Activated B cell treated with CpG ODN at 0.5 μM for 24 hours (primary cell): ENCODE data around the gene ODAD2. TPM values are rescaled to one million over a fixed set of nuclear protein-coding genes. Genes with fewer than 3 reads are reported as not detected.

ENCODE experiments used
- ATAC-seq: fragments of 200-7000 bp; cut with Tn5 transposase; one replicate; pipeline ENCODE4 v1.10.0; 2021; ENCODE audit warnings: low read depth, mild to moderate bottlenecking, moderate library complexity
- CTCF ChIA-PET: fragments of 350-600 bp; sonication (Branson Sonifier 250); formaldehyde crosslinking; loops from one replicate; lab custom pipeline; 2021; ENCODE audit warnings: antibody characterized with exemption; lab: Charles Lee
- POLR2A ChIA-PET: fragments of 350-600 bp; sonication (Branson Sonifier 250); formaldehyde crosslinking; loops from one replicate; lab custom pipeline; 2021; ENCODE audit warnings: antibody characterized with exemption; lab: Charles Lee
- DNase-seq: peaks from one replicate; pipeline ENCODE4 v3.0.0; 2022
- H3K27ac Mint-ChIP-seq: one replicate; pipeline ENCODE4 v1.8.0; 2020; ENCODE audit warnings: mixed read lengths
- H3K27me3 Mint-ChIP-seq: one replicate; pipeline ENCODE4 v1.8.0; 2021; ENCODE audit warnings: mixed read lengths
- H3K36me3 Mint-ChIP-seq: one replicate; pipeline ENCODE4 v1.8.0; 2021; ENCODE audit warnings: low read depth, mixed read lengths
- H3K4me1 Mint-ChIP-seq: one replicate; pipeline ENCODE4 v1.8.0; 2021; ENCODE audit warnings: mixed read lengths
- H3K4me3 Mint-ChIP-seq: one replicate; pipeline ENCODE4 v1.8.0; 2020; ENCODE audit warnings: mild to moderate bottlenecking, mixed read lengths
- H3K9me3 Mint-ChIP-seq: one replicate; pipeline ENCODE4 v1.8.0; 2020; ENCODE audit warnings: mixed read lengths
- intact Hi-C: fragments of 100-400 bp; cut with micrococcal nuclease; formaldehyde crosslinking; loops from one replicate; pipeline ENCODE4 v1.15.1; 2024
- total RNA-seq: library from RNA; stranded (reverse); gene quantifications from 2 replicates; pipeline ENCODE4 v1.2.3, GENCODE V29; 2022
- TF ChIP-seq, protein P1 (sequence below): fragments of 200-600 bp; IDR thresholded peaks from one replicate; pipeline ENCODE4 v1.8.0; 2022; ENCODE audit warnings: antibody characterized with exemption, mild to moderate bottlenecking

ODAD2 gene
- total RNA-seq, 1 donor from 2014 or later, result not detected

DNA sequence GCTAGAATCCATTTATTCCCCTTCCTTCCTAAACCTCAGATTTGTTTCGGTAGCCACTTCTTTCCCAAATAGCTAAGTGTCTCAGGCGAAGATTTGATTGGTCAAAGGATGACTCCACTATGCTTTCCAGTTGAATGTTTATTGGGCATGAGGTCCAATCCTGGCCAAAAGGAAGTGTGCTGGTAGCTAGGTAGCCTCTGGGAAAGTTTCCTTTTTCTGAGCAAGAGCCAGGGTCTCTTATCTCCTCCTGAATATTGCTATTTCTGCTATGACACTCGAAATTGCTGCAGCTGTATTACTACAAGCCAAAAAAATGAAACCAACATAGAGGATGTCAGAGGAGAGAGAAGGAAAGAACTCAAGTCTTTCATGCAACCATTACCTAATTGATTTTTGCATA lies 199.8 kb downstream of the ODAD2 start:
- DNase-seq (no peak), ATAC-seq (no peak)
- intact Hi-C loops, result no loop called here
- CTCF ChIA-PET, result no interaction called here
- no peaks in the 10 kb centered on the region for H3K4me1 Mint-ChIP-seq
- H3K27ac Mint-ChIP-seq, result no peak overlapping the region
- H3K4me3 Mint-ChIP-seq, result no peak overlapping the region
- POLR2A ChIA-PET, result no interaction called here
- H3K27me3 Mint-ChIP-seq, result peaks cover 8% of the 10 kb centered on the region
- TF ChIP-seq, protein P1, sequence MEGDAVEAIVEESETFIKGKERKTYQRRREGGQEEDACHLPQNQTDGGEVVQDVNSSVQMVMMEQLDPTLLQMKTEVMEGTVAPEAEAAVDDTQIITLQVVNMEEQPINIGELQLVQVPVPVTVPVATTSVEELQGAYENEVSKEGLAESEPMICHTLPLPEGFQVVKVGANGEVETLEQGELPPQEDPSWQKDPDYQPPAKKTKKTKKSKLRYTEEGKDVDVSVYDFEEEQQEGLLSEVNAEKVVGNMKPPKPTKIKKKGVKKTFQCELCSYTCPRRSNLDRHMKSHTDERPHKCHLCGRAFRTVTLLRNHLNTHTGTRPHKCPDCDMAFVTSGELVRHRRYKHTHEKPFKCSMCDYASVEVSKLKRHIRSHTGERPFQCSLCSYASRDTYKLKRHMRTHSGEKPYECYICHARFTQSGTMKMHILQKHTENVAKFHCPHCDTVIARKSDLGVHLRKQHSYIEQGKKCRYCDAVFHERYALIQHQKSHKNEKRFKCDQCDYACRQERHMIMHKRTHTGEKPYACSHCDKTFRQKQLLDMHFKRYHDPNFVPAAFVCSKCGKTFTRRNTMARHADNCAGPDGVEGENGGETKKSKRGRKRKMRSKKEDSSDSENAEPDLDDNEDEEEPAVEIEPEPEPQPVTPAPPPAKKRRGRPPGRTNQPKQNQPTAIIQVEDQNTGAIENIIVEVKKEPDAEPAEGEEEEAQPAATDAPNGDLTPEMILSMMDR, result no peak
- no peaks in the 10 kb centered on the region for H3K36me3 Mint-ChIP-seq
- no peaks in the 10 kb centered on the region for H3K9me3 Mint-ChIP-seq

GRCh38 chr10:27794157-27794556 lies 204.7 kb downstream of the ODAD2 start:
- Mint-ChIP-seq H3K9me3 (no peaks in the 10 kb centered on the region), H3K27ac (no peak overlapping the region), H3K36me3 (no peaks in the 10 kb centered on the region), H3K4me3 (no peak overlapping the region), H3K27me3 (no peaks in the 10 kb centered on the region), H3K4me1 (no peaks in the 10 kb centered on the region)
- DNase-seq (no peak), ATAC-seq (no peak)
- POLR2A ChIA-PET, result no interaction called here
- intact Hi-C loops, result no loop called here
- CTCF ChIA-PET, result no interaction called here
- TF ChIP-seq, protein P1, result no peak

DNA sequence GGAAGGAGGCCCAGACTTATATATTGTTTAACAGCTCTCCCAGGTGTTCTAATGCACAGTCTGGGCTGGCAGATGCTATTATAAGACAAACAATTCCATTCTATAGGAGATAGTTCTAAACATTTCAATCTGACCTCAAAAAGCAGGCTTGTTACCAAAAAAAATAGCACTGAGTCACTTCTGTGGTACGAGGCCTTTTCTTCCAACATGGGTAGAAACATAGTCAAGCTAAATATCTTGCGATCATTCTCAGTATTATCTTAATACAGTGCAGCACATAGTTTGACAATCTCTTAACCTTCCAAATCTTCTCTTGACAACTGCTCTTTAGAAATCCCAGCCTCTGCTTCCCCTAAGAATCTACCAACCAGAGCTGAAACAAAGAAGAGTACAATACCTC lies 206.7 kb downstream of the ODAD2 start:
- CTCF ChIA-PET, result no interaction called here
- Mint-ChIP-seq H3K36me3 (no peaks in the 10 kb centered on the region), H3K4me3 (no peak overlapping the region), H3K9me3 (no peaks in the 10 kb centered on the region), H3K27me3 (no peaks in the 10 kb centered on the region), H3K27ac (no peak overlapping the region), H3K4me1 (no peaks in the 10 kb centered on the region)
- TF ChIP-seq, protein P1, result no peak
- intact Hi-C loops, result no loop called here
- no peak for ATAC-seq
- POLR2A ChIA-PET, result no interaction called here
- no peak for DNase-seq

GRCh38 chr10:27784272-27784671 lies 214.6 kb downstream of the ODAD2 start:
- H3K4me1 Mint-ChIP-seq, result no peaks in the 10 kb centered on the region
- intact Hi-C loops, result no loop called here
- POLR2A ChIA-PET, result no interaction called here
- no peak overlapping the region for H3K4me3 Mint-ChIP-seq
- peaks cover 6% of the 10 kb centered on the region for H3K9me3 Mint-ChIP-seq
- H3K36me3 Mint-ChIP-seq, result no peaks in the 10 kb centered on the region
- CTCF ChIA-PET, result interaction anchor here (1.2 to 1.6 kb wide), 2 partner anchors 457 to 597 kb away, joined by 4 read pairs; no protein-coding TSS in a partner anchor
- H3K27me3 Mint-ChIP-seq, result peaks cover 8% of the 10 kb centered on the region
- no peak overlapping the region for H3K27ac Mint-ChIP-seq
- ATAC-seq (no peak), DNase-seq (no peak)
- TF ChIP-seq, protein P1, result no peak

- DNase-seq, result no peak
- TF ChIP-seq, protein P1, result no peak
- H3K4me1 Mint-ChIP-seq, result no peaks in the 10 kb centered on the region
- ATAC-seq, result peak; percentile 54
- CTCF ChIA-PET, result interaction anchor here (1.2 to 1.6 kb wide), 2 partner anchors 458 to 598 kb away, joined by 4 read pairs; no protein-coding TSS in a partner anchor
- H3K4me3 Mint-ChIP-seq, result no peak overlapping the region
- H3K27me3 Mint-ChIP-seq, result peaks cover 8% of the 10 kb centered on the region
- H3K9me3 Mint-ChIP-seq, result peaks cover 6% of the 10 kb centered on the region
- no peak overlapping the region for H3K27ac Mint-ChIP-seq
- POLR2A ChIA-PET, result no interaction called here
- no peaks in the 10 kb centered on the region for H3K36me3 Mint-ChIP-seq
- intact Hi-C loops, result loop anchor here (2.0 kb wide), 1 partner anchor 599 kb away; no protein-coding TSS in a partner anchor
Measured at GRCh38 chr10:27783660-27784059, 215.2 kb downstream of the ODAD2 start.
